Activated T-cell treated with anti-CD3 and anti-CD28 coated beads, Interleukin-2, amount 50 U/mL, for 72 hours (primary cell): ENCODE results near the gene P2RX7. TPM values are rescaled to one million over a fixed set of nuclear protein-coding genes. Genes with fewer than 3 reads are reported as not detected.
A peak's percentile ranks its signal among the peaks of the same experiment; 100 is the strongest.

Source experiments
- ATAC-seq, 2 donors: fragments of 150-1000 bp; cut with Tn5 transposase; replicated peaks in 1 of 2; 2 replicates each; pipeline ENCODE4 v1.10.0; 2021; ENCODE audit warnings: moderate library complexity in 2 of 2, mild to moderate bottlenecking in 1 of 2
- DNase-seq, 2 donors: peaks; one replicate each; pipeline ENCODE4 v3.0.0; 2021 to 2022; ENCODE audit warnings: mixed read lengths in 1 of 2
- H3K27ac Mint-ChIP-seq: one replicate; pipeline ENCODE4 v1.8.0; 2022; ENCODE audit warnings: mild to moderate bottlenecking, moderate library complexity, mixed read lengths
- H3K27me3 Mint-ChIP-seq: one replicate; pipeline ENCODE4 v1.8.0; 2022; ENCODE audit warnings: low read depth, mixed read lengths
- H3K36me3 Mint-ChIP-seq, 2 donors: one replicate each; pipeline ENCODE4 v1.8.0; 2022; ENCODE audit warnings: mixed read lengths in 2 of 2, mild to moderate bottlenecking in 1 of 2; ENCODE audit not compliant: insufficient read depth in 2 of 2
- H3K4me1 Mint-ChIP-seq: one replicate; pipeline ENCODE4 v1.8.0; 2022; ENCODE audit warnings: low read depth, mixed read lengths
- H3K4me3 Mint-ChIP-seq, 2 donors: one replicate each; pipeline ENCODE4 v1.8.0; 2022; ENCODE audit warnings: mild to moderate bottlenecking in 2 of 2, mixed read lengths in 2 of 2, moderate library complexity in 2 of 2
- H3K9me3 Mint-ChIP-seq, 2 donors: one replicate each; pipeline ENCODE4 v1.8.0; 2022; ENCODE audit warnings: mixed read lengths in 2 of 2
- total RNA-seq, 2 donors: library from RNA; stranded (reverse); gene quantifications; one replicate each; pipeline ENCODE4 v1.2.3, GENCODE V29; 2022

Gene P2RX7
- 10 to 100 TPM; 12.6 to 14.8 TPM for total RNA-seq

DNA sequence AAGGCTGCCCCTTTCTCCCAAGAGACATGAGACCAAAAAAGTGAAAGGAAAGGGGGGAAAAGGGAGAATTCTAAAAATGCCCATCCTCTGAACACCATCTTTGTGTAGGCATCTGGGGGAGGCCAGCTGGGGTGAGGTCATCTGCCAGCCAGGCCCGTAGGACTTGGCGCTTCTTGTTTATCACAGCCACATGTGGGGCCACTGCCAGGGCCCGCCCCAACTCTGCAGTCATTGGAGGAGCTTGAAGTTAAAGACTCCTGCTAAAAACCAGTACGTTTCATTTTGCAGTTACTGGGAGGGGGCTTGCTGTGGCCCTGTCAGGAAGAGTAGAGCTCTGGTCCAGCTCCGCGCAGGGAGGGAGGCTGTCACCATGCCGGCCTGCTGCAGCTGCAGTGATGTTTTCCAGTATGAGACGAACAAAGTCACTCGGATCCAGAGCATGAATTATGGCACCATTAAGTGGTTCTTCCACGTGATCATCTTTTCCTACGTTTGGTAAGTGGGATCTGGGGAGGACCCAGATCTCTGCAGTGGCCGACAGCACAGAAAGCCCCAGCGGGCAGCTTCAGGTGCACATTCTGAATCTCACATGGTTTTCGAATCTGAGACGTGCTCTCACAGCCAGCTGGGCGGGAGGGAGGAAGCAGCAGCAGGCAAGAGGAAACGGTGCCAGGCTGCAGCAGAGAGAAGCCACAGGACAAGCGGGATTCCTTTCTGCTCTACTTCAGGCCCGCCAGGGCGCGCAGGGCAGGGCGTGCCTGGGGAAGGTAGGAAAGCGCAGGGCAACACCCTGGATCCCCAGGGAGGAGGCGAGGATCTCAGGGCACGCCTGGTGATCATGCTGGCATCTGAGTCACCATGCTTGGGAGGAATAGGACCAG is at the start of gene P2RX7:
Gene P2RX7 (plus strand): TSS at position 276 of the 881 bp plus-strand sequence. CDS start 95 bp downstream, at position 371.
- peaks cover 2 to 3% of the 10 kb centered on the region in 2 donors for H3K9me3 Mint-ChIP-seq
- ATAC-seq (peak; percentile 55 to 63), DNase-seq (peak; percentile 61 to 66)
- peak within 1 kb of the TSS; percentile 88 to 94 for H3K4me3 Mint-ChIP-seq
- H3K4me1 Mint-ChIP-seq: peaks cover 65% of the 10 kb centered on the region
- no peaks in the 10 kb centered on the region for H3K27me3 Mint-ChIP-seq
- peak within 1 kb of the TSS; percentile 24 for H3K27ac Mint-ChIP-seq
- H3K36me3 Mint-ChIP-seq: peaks cover 2 to 5% of the 10 kb centered on the region in 2 donors

DNA sequence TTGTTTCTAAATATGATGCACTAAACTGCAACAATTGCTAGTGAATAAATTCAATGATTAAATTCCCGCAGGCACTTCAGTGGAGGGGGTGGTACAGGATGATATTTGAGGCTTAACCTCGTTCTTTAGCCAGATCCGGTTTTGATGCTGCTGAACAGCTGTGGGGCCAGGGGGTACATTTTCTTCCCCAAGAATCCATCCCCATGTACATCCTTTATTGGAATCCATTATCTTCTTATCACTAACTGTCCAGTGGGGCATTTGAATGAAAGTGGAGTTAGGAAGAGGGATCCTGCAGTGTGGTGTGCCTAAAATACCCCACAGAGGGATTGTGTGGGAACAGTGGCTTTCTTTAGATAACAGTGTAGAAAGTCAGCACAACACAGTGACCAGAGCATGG is 48.4 kb upstream of the P2RX7 start:
- H3K9me3 Mint-ChIP-seq: no peaks in the 10 kb centered on the region
- H3K27me3 Mint-ChIP-seq: no peaks in the 10 kb centered on the region
- H3K4me3 Mint-ChIP-seq: no peak overlapping the region
- peaks cover 16% of the 10 kb centered on the region for H3K4me1 Mint-ChIP-seq
- no peak for ATAC-seq
- no peak for DNase-seq
- no peak overlapping the region for H3K27ac Mint-ChIP-seq
- no peaks in the 10 kb centered on the region for H3K36me3 Mint-ChIP-seq

DNA sequence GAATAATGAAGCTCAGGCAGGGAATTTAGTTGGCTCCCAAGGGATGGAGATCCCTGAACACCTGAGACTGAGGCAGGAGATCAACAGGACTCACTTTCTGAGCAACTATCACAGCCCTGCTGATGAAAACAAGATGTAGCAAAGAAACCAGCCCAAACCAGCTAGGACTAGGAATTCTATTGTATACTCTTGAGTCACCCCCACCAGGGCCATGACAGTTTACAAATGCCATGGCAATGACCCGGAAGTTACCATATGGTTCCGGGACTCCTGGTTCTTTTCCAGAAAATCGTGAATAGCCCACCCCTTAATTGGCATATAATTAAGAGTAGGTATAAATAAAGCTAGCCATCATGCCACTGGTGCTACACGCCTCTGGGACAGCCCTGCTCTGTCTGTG is 47.6 kb upstream of the P2RX7 start:
- Mint-ChIP-seq H3K4me1 (peaks cover 16% of the 10 kb centered on the region), H3K27me3 (no peaks in the 10 kb centered on the region), H3K36me3 (no peaks in the 10 kb centered on the region), H3K9me3 (no peaks in the 10 kb centered on the region), H3K4me3 (no peak overlapping the region), H3K27ac (no peak overlapping the region)
- ATAC-seq (no peak), DNase-seq (no peak)

DNA sequence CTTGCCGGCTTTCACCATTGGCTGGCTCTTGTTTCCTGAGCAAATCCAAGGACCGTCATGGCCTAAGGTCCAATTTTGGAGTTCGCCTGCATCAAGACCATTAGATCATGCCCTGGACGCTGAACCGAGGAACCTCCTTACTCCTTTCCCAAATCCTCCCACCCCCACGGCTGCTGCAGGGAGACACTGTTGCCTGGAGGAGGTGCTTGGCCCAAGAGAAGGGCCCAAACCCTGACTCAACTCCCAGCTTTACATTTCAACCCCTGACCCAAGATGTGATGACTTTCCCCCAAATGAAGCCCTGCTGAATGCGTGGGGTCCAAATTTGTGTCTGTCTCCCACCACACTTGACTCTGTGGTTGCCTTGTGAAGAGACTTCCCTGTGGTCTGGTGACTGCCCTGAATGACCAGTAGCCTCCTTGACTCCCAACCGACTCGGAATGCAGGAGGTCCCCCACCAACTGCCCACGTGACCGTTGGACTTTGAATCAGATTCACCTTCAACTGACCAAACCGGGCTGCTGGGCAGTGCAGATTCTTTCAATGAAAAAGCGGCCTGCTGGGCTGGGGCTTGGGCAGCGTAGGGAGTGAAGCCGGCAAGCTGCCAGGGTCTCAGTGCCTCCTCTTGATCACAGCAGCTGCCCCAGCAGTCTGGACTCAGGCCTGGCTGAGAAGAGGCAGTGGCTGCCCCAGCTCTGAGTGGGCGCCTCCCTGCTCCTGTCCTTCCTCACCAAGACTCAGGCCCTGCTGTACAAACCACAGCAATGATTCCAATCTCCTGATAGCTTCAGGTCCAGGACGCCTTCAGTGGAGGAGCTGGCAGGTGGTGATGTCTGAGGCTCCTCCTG is 46.9 kb upstream of the P2RX7 start:
- Mint-ChIP-seq H3K4me1 (peaks cover 16% of the 10 kb centered on the region), H3K27ac (no peak overlapping the region), H3K4me3 (no peak overlapping the region), H3K27me3 (no peaks in the 10 kb centered on the region), H3K36me3 (no peaks in the 10 kb centered on the region), H3K9me3 (no peaks in the 10 kb centered on the region)
- ATAC-seq (no peak), DNase-seq (no peak)

DNA sequence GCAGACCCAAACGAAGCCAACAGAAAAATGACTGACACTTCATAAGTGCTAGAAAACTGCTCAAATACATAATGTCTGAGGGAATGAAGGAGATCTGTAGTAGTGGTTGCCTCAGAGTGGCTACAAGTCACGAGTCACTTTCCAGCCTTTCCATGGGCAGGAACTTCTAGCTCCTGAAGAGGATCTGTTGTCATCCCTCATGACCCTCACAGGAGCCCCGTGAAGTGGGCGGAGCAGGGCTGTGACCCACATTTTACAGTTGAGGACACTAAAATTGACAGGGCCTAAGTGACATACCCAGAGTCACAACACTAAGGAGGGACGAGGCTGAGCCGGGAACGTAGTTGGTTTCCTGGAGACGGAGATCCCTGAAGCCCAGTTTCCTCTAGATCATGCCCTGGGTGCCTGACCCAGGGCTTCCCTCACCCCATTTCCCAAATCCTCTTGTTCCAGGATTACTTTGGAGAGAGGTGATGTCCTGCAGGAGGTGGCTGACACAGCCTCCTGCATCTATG is 45.8 kb upstream of the P2RX7 start:
- Mint-ChIP-seq H3K27me3 (no peaks in the 10 kb centered on the region), H3K4me1 (peaks cover 17% of the 10 kb centered on the region), H3K9me3 (no peaks in the 10 kb centered on the region), H3K36me3 (no peaks in the 10 kb centered on the region), H3K27ac (no peak overlapping the region), H3K4me3 (no peak overlapping the region)
- ATAC-seq (no peak), DNase-seq (no peak)

DNA sequence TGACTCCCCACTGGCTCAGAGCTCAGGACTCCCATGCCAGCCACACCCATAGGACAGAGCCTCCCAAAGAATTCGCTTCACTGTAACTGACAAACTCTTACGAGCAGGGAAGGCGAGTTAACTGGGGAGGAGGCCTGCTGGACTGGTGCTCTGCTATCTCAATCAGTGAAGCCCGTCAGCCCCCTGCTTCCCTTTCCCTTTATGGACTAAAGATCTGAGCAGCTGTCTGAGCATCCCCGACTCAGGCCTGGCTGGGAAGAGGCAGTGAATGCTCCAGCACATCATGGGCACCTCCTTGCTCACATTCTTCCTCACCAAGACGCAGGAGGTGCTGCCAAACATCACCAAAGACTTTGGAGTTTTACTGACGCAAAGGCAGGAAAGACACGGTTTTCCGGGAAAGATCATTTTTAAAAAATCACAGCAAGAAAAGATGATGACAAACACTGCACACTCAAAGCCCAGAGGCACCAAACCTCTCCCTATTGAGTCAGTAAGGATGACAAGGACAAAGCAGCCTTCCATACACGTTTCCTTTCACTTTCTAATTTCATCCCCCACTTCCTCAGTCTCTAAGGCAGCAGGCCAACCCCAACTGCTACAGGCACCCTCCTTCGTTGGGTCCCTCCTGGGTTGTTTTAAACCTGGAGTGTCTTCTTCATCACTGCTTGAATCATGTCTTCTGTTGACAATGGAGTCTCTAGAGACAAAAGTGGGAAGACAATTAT is 45.0 kb upstream of the P2RX7 start:
- Mint-ChIP-seq H3K27ac (no peak overlapping the region), H3K4me1 (peaks cover 25% of the 10 kb centered on the region), H3K36me3 (no peaks in the 10 kb centered on the region), H3K9me3 (no peaks in the 10 kb centered on the region), H3K4me3 (no peak overlapping the region), H3K27me3 (no peaks in the 10 kb centered on the region)
- ATAC-seq: no peak
- no peak for DNase-seq

DNA sequence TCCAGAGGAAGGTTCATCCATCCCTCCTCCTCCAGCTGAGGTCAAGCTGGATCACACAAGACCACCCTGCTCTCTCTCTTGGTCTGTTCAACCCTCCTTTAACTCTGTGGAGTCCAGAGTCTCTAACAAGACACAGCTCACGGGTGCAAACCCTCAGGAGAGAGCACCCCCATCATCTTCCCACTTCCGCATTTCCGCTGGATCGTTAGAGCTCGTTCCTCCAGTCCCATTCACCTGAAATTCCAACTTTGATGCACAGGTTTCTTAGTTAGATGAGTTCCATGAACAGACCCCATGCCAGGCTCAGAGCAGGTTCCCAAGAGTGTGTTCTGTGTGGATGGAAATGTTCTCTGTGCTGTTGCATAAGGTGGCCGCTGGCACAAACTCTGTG is 44.5 kb upstream of the P2RX7 start:
- Mint-ChIP-seq H3K4me1 (peaks cover 31% of the 10 kb centered on the region), H3K27me3 (no peaks in the 10 kb centered on the region), H3K27ac (no peak overlapping the region), H3K9me3 (no peaks in the 10 kb centered on the region), H3K36me3 (no peaks in the 10 kb centered on the region), H3K4me3 (no peak overlapping the region)
- ATAC-seq: no peak
- no peak for DNase-seq

DNA sequence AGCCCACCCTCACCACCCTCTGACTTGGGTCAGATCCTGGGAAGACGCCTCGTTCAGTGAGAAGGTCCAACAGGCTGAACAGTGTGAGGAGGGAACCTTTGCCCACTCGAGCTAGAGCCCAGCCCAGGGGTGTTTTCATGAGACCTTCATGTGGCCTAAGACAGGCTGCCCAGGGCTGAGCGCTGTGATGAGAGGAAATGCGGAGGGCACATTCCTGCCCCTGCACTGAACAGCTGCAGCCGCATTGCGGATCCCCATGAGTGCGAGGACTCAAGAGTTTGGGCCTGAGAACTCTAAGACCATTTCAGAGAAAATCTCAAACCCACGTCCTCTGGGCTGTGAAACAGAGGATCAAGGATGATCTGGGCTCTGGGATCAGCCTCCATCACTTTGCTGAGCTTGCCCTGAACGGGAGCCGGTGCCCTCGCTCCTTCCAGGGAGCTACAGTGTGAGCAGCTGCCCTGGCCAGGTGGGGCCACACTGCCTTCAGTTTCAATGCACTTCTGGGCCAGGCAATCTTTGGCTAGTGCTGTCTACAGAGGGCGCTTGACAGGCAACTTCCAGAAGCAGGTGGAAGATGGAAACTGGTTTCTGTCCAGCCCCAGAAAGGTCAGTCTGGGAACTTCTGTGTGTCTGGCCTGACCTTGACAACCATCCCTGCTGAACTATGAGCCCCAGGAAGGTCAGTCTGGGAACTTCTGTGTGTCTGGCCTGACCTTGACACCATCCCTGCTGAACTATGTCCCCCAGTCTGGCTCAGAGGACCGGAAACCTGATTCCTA is 43.5 kb upstream of the P2RX7 start:
- ATAC-seq (no peak), DNase-seq (no peak)
- Mint-ChIP-seq H3K4me1 (peaks cover 31% of the 10 kb centered on the region), H3K9me3 (no peaks in the 10 kb centered on the region), H3K27me3 (no peaks in the 10 kb centered on the region), H3K27ac (no peak overlapping the region), H3K36me3 (no peaks in the 10 kb centered on the region), H3K4me3 (no peak overlapping the region)

DNA sequence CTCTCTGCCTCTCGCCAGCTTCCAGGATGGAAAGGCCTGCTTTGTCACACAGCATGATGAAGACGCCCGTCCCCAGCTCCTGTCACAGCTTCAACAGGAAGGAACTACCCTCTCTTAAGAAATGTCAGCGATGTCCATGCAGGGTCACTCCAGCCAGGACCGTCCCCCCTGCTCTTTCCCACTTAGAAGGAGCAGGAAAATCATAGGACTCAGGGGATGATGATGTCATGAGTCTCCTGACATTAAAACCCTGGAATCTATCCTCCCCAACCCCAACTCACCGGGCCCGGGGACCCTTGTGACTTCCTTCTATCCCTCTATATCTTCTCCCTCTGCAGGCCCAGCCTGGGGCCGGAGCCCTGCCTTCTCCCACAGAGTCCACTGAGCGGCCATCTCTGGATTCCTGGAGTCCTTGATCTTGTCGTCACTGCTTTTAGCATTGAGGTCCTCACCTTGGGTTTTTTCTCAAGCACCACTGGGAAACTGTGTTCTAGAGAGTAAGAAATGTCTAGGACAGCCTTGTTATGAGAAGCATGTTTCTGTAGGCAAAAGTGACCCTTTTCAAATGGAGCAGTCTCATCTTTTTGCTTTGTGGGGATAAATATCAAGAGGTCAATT is 42.8 kb upstream of the P2RX7 start:
- Mint-ChIP-seq H3K4me3 (no peak overlapping the region), H3K36me3 (no peaks in the 10 kb centered on the region), H3K4me1 (peaks cover 31% of the 10 kb centered on the region), H3K9me3 (no peaks in the 10 kb centered on the region), H3K27ac (no peak overlapping the region), H3K27me3 (peaks cover 3% of the 10 kb centered on the region)
- ATAC-seq: no peak
- no peak for DNase-seq

DNA sequence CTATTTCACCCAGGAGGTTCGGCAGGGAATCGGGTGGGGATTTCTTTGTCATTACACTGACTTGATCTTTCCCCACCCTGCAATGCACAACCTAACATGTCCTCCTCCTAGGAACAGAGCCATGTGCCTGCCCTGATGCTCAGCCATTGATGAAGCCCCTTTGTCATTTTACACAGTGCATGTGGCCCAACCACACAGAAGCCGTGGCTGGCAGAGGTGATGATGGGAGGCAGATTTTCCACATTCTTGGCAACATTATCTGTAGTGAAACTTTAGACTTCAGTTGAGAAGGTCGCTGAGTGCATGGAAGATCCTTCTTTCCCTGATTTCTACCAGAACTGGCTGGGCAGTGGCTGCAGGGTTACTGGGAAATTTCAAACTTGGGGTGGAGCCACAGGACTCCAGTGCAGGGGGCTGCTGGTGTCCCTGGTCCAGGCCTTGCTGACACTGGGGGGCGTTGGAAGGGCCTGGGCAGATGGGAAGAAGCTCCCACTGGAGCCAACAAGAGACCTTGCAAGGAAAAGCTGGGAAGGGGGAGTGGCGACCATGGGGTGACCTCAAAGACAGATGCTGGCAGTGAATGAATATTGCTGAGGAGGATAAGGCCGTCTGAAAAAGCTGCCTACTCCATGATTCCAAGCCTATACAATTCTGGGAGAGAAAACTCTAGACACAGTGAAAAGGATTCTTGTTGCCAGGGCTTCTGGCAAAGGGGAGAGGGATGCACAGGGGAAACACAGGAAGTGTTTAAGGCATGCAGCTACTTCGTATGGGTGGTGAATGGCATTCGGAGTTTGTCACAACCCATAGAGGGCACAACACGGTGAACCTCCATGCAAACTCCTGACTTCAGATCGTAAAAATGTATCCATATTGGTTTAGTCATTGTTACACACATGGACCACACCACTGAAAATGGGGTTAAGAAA is 41.8 kb upstream of the P2RX7 start:
- Mint-ChIP-seq H3K36me3 (no peaks in the 10 kb centered on the region), H3K4me1 (peaks cover 41% of the 10 kb centered on the region), H3K27me3 (peaks cover 12% of the 10 kb centered on the region), H3K27ac (no peak overlapping the region), H3K4me3 (no peak overlapping the region), H3K9me3 (no peaks in the 10 kb centered on the region)
- no peak for ATAC-seq
- DNase-seq: no peak

DNA sequence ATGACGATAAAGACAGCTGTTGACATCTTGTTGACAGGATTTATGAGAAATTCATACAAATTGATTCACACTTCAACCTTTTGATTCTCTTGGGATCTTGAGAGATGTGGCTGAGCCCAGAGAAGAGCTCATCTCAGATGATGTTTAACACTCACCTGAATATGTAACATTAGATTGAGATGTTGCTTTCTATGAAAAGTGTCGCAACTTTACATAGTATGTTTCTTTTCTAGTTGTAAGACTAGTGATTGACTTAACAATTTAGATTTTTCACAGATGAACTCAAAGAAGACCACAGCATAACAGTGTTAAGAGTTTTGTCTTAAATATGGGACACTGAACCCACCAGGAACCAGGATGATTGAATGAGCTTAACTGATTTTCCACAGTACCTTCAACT is 40.6 kb upstream of the P2RX7 start:
- Mint-ChIP-seq H3K4me3 (peak overlapping the region; percentile 72 to 90), H3K27me3 (peaks cover 13% of the 10 kb centered on the region), H3K4me1 (peaks cover 49% of the 10 kb centered on the region), H3K9me3 (no peaks in the 10 kb centered on the region), H3K27ac (no peak overlapping the region), H3K36me3 (no peaks in the 10 kb centered on the region)
- DNase-seq (no peak), ATAC-seq (no peak)
